Ovary (tissue), 3 donors: ENCODE results near the gene MC1R.

Experiments
- CTCF ChIP-seq, 3 donors: fragments of 450-650 bp in 2 of 3; fragments of 200-600 bp in 1 of 3; IDR thresholded peaks; one replicate each; pipeline versions ENCODE4 v1.5.1 to v1.8.0; 2016 to 2022; ENCODE audit warnings: antibody characterized with exemption in 3 of 3, mild to moderate bottlenecking in 1 of 3
- EP300 ChIP-seq: sonication (generic); formaldehyde crosslinking; IDR thresholded peaks from one replicate; pipeline ENCODE4 v1.6.1; 2017; ENCODE audit warnings: antibody characterized with exemption
- POLR2A ChIP-seq: fragments of 450-650 bp; IDR thresholded peaks from one replicate; pipeline ENCODE4 v1.6.1; 2017; ENCODE audit warnings: antibody characterized with exemption, mild to moderate bottlenecking, moderate library complexity
- donor health status: DM: no; HTN: no; CAD: no.

- TF ChIP-seq CTCF (IDR thresholded peaks at IDR 0.05) (no peak), POLR2A (no peak), EP300 (no peak)
Observed at GRCh38 chr16:89936034-89936433, 17.4 kb downstream of the MC1R start.
